Esophagus mucosa (tissue), 1 donor: ENCODE results near the gene CTDSPL2. TPM values are rescaled to one million over a fixed set of nuclear protein-coding genes. Genes with fewer than 3 reads are reported as not detected.
"Not testable (repeated sequence)": the region's sequence is repeated elsewhere in the genome, so short reads cannot be mapped to it uniquely, and the experiment has no call there.

Experiments used
- ATAC-seq: fragments of 200-7000 bp; cut with Tn5 transposase; one replicate; pipeline ENCODE4 v1.9.1; 2020
- total RNA-seq: library from RNA; stranded (reverse); gene quantifications from one replicate; pipeline ENCODE4 v1.2.4, GENCODE V29; 2023
- donor health status: DM: yes; HTN: yes; CAD: no.

CTDSPL2 gene
- total RNA-seq, 1 donor from 2014 or later, result 22.8 TPM

- no peak for ATAC-seq
These were observed 58.5 kb downstream of the CTDSPL2 start for GRCh38 chr15:44485880-44486279.

- peak; percentile 83 for ATAC-seq
These were observed 62.0 kb downstream of the CTDSPL2 start for GRCh38 chr15:44489464-44489863.

GRCh38 chr15:44490622-44491021 is 63.2 kb downstream of the CTDSPL2 start:
- ATAC-seq, result no peak

- ATAC-seq, result no peak
These were observed 64.6 kb downstream of the CTDSPL2 start for GRCh38 chr15:44492040-44492439.

GRCh38 chr15:44492672-44493071 is 65.2 kb downstream of the CTDSPL2 start:
- no peak for ATAC-seq

- ATAC-seq, result no peak
These were observed 68.1 kb downstream of the CTDSPL2 start for GRCh38 chr15:44495562-44495961.

GRCh38 chr15:44500555-44500954 is 73.1 kb downstream of the CTDSPL2 start:
- ATAC-seq, result no peak

- ATAC-seq, result no peak
These were observed 74.4 kb downstream of the CTDSPL2 start for GRCh38 chr15:44501768-44502366.

- no peak for ATAC-seq
These were observed 89.0 kb downstream of the CTDSPL2 start for GRCh38 chr15:44516436-44516835.

GRCh38 chr15:44519537-44519936 is 92.1 kb downstream of the CTDSPL2 start:
- no peak for ATAC-seq

- no peak for ATAC-seq
These were observed 97.6 kb downstream of the CTDSPL2 start for GRCh38 chr15:44525018-44525417.

GRCh38 chr15:44527241-44527640 is 99.8 kb downstream of the CTDSPL2 start:
- ATAC-seq, result no peak

GRCh38 chr15:44529864-44530604 is 102.6 kb downstream of the CTDSPL2 start:
- ATAC-seq, result no peak

GRCh38 chr15:44530653-44531052 is 103.2 kb downstream of the CTDSPL2 start:
- ATAC-seq, result peak; percentile 12

GRCh38 chr15:44532275-44532674 is 104.8 kb downstream of the CTDSPL2 start:
- not testable (repeated sequence) for ATAC-seq

- ATAC-seq, result no peak
These were observed 105.3 kb downstream of the CTDSPL2 start for GRCh38 chr15:44532689-44533088.

- ATAC-seq, result no peak
These were observed 107.7 kb downstream of the CTDSPL2 start for GRCh38 chr15:44535092-44535491.

- no peak for ATAC-seq
These were observed 108.3 kb downstream of the CTDSPL2 start for GRCh38 chr15:44535523-44536301.

- peak; percentile 77 for ATAC-seq
These were observed 109.0 kb downstream of the CTDSPL2 start for GRCh38 chr15:44536302-44536961.

GRCh38 chr15:44536962-44537734 is 109.7 kb downstream of the CTDSPL2 start, which contains the start of gene EIF3J:
TSS of gene EIF3J (plus strand) at chr15:44537147. CDS start at chr15:44537195, 48 bp downstream.
- ATAC-seq, result peak; percentile 97

GRCh38 chr15:44537735-44538240 is 110.4 kb downstream of the CTDSPL2 start:
- ATAC-seq, result no peak
